Measurements from ENCODE around the gene SLC38A3. TPM values are rescaled to one million over a fixed set of nuclear protein-coding genes. Genes with fewer than 3 reads are reported as not detected.

Gene SLC38A3
- total RNA-seq, 4 donors from 2014 or later: not detected

GRCh38 chr3:50249457-50249856, 44.4 kb downstream of the SLC38A3 start:
- Histone ChIP-seq H3K36me3 (peaks cover 0 to 47% (median 14%) of the 10 kb centered on the region in 3 donors), H3K4me1 (peaks cover 65 to 99% (median 77%) of the 10 kb centered on the region in 3 donors), H3K4me3 (no peak overlapping the region), H3K27me3 (no peaks in the 10 kb centered on the region), H3K27ac (peak overlapping the region; percentile 87 to 97 (median 92)), H3K9me3 (no peaks in the 10 kb centered on the region)
- WGBS, 2 donors: 50 to 71% methylated on average over 1 of the region's 5 CpGs
- TF ChIP-seq CTCF (IDR thresholded peaks at IDR 0.05) (no peak), POLR2A (IDR thresholded peaks at IDR 0.05) (no peak)
- intact Hi-C loops (cut with DNase I): no loop called here
- DNase-seq: no peak

DNA sequence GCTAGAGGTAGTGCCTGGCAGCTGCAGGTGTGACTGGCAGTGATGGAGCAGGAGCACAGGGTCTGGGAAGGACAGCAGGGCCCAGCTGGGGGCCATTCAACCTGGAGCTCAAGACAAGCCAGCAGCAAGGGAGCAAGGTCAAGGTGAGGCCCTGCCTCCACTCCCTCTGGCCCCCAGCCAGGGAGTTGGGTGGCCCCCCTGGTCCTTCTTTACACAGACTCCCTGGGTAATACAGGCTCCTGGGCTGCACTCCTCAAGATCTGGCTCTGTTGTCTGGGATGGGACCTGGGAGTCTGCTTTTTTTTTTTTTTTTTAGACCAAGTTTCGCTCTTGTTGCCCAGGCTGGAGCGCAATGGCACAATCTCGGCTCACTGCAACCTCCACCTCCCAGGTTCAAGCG, 45.4 kb downstream of the SLC38A3 start:
- no peak for DNase-seq
- peaks cover 71 to 99% (median 77%) of the 10 kb centered on the region in 3 donors for H3K4me1 ChIP-seq
- intact Hi-C loops (cut with DNase I): no loop called here

DNA sequence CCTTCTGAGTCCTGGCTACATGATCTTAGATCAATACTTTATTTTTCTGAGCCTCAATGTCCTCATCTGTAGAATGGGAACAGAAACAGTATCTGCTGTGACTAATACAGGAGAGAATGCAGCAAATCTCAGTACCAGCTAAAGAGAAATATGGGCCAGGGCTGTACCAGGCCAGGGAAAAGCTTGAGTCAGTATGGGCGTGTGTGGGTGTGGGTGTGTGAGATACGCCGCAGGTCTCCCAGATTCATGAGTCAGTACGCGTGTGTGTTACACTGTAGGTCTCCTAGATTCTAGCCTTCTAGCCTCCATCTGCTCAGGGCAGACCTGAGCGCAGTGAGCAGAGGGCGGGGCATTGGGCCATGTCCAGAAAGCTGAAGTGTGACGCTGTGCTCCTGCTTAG, 46.1 kb downstream of the SLC38A3 start:
- Histone ChIP-seq H3K36me3 (peaks cover 0 to 63% (median 17%) of the 10 kb centered on the region in 3 donors), H3K4me3 (no peak overlapping the region), H3K4me1 (peaks cover 64 to 99% (median 71%) of the 10 kb centered on the region in 3 donors), H3K27me3 (no peaks in the 10 kb centered on the region), H3K9me3 (no peaks in the 10 kb centered on the region), H3K27ac (peak overlapping the region; percentile 72 to 97 (median 83))
- TF ChIP-seq POLR2A (IDR thresholded peaks at IDR 0.05) (no peak), CTCF (IDR thresholded peaks at IDR 0.05) (no peak)
- no peak for DNase-seq
- intact Hi-C loops (cut with DNase I): no loop called here
- 30 to 38% methylated on average over 5 of the region's 8 CpGs for WGBS, 2 donors

More for the DNA sequence above, 45.4 kb downstream of the SLC38A3 start:
- Histone ChIP-seq H3K36me3 (peaks cover 0 to 56% (median 14%) of the 10 kb centered on the region in 3 donors), H3K27me3 (no peaks in the 10 kb centered on the region), H3K4me3 (no peak overlapping the region), H3K9me3 (no peaks in the 10 kb centered on the region), H3K27ac (peak overlapping the region; percentile 72 to 97 (median 92))
- WGBS, 2 donors: 82 to 88% methylated on average over 4 of the region's 4 CpGs
- TF ChIP-seq CTCF (IDR thresholded peaks at IDR 0.05) (no peak), POLR2A (IDR thresholded peaks at IDR 0.05) (no peak)

- intact Hi-C loops (cut with DNase I): no loop called here
- peaks cover 39 to 99% (median 48%) of the 10 kb centered on the region in 3 donors for H3K4me1 ChIP-seq
- no peak for DNase-seq
Observed at GRCh38 chr3:50254577-50255250, 49.6 kb downstream of the SLC38A3 start.

More at GRCh38 chr3:50254577-50255250, 49.6 kb downstream of the SLC38A3 start:
- Histone ChIP-seq H3K27me3 (no peaks in the 10 kb centered on the region), H3K9me3 (no peaks in the 10 kb centered on the region), H3K36me3 (peaks cover 11 to 90% (median 39%) of the 10 kb centered on the region in 3 donors), H3K27ac (peak overlapping the region; percentile 81 to 97 (median 92)), H3K4me3 (no peak overlapping the region)
- peak in 1 of 4 donors; percentile 32 for TF ChIP-seq POLR2A (IDR thresholded peaks at IDR 0.05)
- no peak for TF ChIP-seq CTCF (IDR thresholded peaks at IDR 0.05)
- whole genome bisulfite sequencing, 2 donors: 40 to 80% methylated on average over 1 to 5 of the region's 8 CpGs

All from esophagus squamous epithelium (tissue), 5 donors.